ENCODE measurements around the gene TCF20.
A peak's percentile ranks its signal among the peaks of the same experiment; 100 is the strongest.

TCF20 gene

GRCh38 chr22:42303396-42304323 lies 33.2 kb upstream of the TCF20 start:
- peak overlapping the region; percentile 85 for H3K27ac ChIP-seq
- H3K9me3 ChIP-seq (ENCODE audit: severe bottlenecking): no peaks in the 10 kb centered on the region
- TF ChIP-seq CTCF (IDR thresholded peaks at IDR 0.05; ENCODE audit: low read depth, low read length): peak; percentile 42; the same call in 1 of the 2 replicates
- peak; percentile 93 for DNase-seq
- peaks cover 5% of the 10 kb centered on the region for H3K36me3 ChIP-seq
- peak overlapping the region; percentile 32 for H3K4me3 ChIP-seq (ENCODE audit: low read depth, low read length)
- no peaks in the 10 kb centered on the region for H3K27me3 ChIP-seq (ENCODE audit: insufficient read depth, low read depth, severe bottlenecking)

DNA sequence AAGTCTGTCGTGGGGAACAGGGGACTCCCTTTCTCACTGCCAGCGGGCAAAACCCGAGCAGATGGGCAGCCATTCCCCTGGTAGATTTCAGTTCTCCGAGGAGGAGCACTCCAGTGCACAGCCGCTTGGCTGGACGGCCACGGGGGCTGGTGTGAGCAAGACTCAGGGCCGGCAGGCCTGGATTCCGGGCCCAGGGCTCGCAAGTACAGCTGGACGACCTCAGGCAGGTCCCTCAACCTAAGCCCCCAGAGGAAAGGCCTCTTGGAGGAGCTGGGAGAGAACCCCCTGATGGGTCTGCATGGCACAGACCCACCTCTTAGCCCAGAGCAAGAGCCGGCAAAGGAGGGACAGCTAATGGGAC lies 31.3 kb upstream of the TCF20 start:
- no peak for TF ChIP-seq CTCF (IDR thresholded peaks at IDR 0.05; ENCODE audit: low read depth, low read length)
- DNase-seq: no peak
- H3K27me3 ChIP-seq (ENCODE audit: insufficient read depth, low read depth, severe bottlenecking): no peaks in the 10 kb centered on the region
- H3K36me3 ChIP-seq: peaks cover 5% of the 10 kb centered on the region
- H3K4me3 ChIP-seq (ENCODE audit: low read depth, low read length): no peak overlapping the region
- no peaks in the 10 kb centered on the region for H3K9me3 ChIP-seq (ENCODE audit: severe bottlenecking)
- no peak overlapping the region for H3K27ac ChIP-seq

DNA sequence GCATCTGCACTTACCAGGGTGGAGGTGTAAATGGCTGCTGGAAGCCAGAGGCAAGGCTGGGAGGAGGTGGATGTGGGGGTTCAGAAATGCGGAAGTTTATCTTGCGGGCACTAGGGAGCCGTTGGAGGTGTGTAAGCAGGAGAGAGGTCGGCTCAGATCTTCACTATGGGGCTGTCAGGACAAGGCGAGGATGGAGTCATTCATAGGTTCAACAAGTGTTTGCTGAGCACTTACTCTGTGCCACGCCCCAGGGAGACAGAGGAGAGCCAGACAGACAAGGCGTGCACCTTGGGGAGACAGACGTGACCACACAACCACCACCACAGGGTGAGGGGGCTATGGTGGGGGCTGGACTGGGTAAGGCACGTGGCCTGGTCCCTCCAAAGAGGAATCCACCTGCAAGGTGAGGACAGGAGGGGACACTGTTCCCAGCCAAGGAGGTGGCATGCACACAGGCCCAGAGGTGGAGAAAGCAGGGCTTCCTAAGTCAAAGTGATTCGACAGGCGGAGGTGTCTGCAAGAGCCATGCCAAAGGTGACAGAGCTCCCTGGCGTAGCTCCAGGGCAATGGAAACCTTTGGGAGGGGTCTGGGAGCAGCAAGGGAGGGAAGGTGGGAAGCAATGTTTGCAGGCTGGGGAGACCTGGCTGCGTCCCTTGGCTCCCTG lies 30.8 kb upstream of the TCF20 start:
- no peaks in the 10 kb centered on the region for H3K9me3 ChIP-seq (ENCODE audit: severe bottlenecking)
- no peaks in the 10 kb centered on the region for H3K27me3 ChIP-seq (ENCODE audit: insufficient read depth, low read depth, severe bottlenecking)
- H3K4me3 ChIP-seq (ENCODE audit: low read depth, low read length): no peak overlapping the region
- no peak overlapping the region for H3K27ac ChIP-seq
- no peak for TF ChIP-seq CTCF (IDR thresholded peaks at IDR 0.05; ENCODE audit: low read depth, low read length)
- H3K36me3 ChIP-seq: peaks cover 5% of the 10 kb centered on the region
- no peak for DNase-seq

GRCh38 chr22:42300259-42301076 lies 30.0 kb upstream of the TCF20 start:
- Histone ChIP-seq H3K9me3 (ENCODE audit: severe bottlenecking) (no peaks in the 10 kb centered on the region), H3K27me3 (ENCODE audit: insufficient read depth, low read depth, severe bottlenecking) (no peaks in the 10 kb centered on the region), H3K36me3 (peaks cover 5% of the 10 kb centered on the region), H3K27ac (peak overlapping the region; percentile 55), H3K4me3 (ENCODE audit: low read depth, low read length) (no peak overlapping the region)
- no peak for DNase-seq
- TF ChIP-seq CTCF (IDR thresholded peaks at IDR 0.05; ENCODE audit: low read depth, low read length): no peak

DNA sequence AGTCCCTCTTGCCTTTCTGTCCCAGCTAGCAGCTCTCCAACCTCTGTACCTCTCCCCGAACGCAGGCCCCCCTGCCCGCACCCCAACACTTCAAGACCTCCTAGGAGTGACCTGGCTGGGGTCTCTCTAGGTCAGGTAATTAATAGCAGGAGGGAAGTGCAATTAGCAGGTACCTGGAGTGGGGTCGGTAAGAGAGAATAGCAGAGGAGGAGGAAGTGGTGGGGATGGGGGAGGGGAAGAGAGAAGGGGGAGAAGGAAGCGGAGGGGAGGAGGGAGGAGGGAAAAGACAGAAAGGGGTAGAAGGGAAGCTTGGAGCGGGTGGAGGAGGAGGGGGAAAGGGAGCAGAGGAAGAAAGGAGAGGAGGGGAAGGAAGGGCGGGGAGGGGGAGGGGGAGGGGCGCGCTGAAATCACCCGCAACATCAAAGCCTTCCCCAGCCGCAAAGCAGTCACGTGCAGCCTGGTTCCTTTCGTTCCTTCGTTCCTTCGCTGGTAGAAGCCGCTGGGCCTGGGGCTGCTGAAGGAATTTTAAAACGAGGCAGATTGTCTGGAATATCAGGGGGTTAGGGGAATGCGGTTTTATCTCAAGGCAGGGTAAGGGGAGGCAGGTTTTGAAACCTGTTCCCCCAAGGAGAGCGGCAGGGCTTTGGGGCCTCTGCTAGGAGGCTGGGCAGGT lies 29.3 kb upstream of the TCF20 start:
- no peak for TF ChIP-seq CTCF (IDR thresholded peaks at IDR 0.05; ENCODE audit: low read depth, low read length)
- peaks cover 5% of the 10 kb centered on the region for H3K36me3 ChIP-seq
- H3K9me3 ChIP-seq (ENCODE audit: severe bottlenecking): no peaks in the 10 kb centered on the region
- H3K27me3 ChIP-seq (ENCODE audit: insufficient read depth, low read depth, severe bottlenecking): no peaks in the 10 kb centered on the region
- DNase-seq: peak; percentile 47
- peak overlapping the region; percentile 55 for H3K27ac ChIP-seq
- no peak overlapping the region for H3K4me3 ChIP-seq (ENCODE audit: low read depth, low read length)

Measured in WERI-Rb-1 (cell line).